Measurements from ENCODE around the gene C14orf93. TPM values are rescaled to one million over a fixed set of nuclear protein-coding genes. Genes with fewer than 3 reads are reported as not detected.

The C14orf93 gene
- total RNA-seq, 1 donor = 15.9 TPM

GRCh38 chr14:22980672-22981089 is 29.3 kb downstream of the C14orf93 start:
- Histone ChIP-seq H3K36me3 (ENCODE audit: insufficient read depth, low read length) (peaks cover 17% of the 10 kb centered on the region), H3K27me3 (ENCODE audit: insufficient read depth, low read length) (no peaks in the 10 kb centered on the region), H3K4me1 (ENCODE audit: insufficient read depth, low read length) (peaks cover 50% of the 10 kb centered on the region), H2AFZ (ENCODE audit: low read length) (peak overlapping the region; percentile 56), H3K27ac (ENCODE audit: low read depth, low read length) (peak overlapping the region; percentile 74), H4K20me1 (ENCODE audit: insufficient read depth, low read length) (peaks cover 6% of the 10 kb centered on the region), H3K4me2 (ENCODE audit: insufficient read depth, low read length) (peak overlapping the region; percentile 94), H3K4me3 (ENCODE audit: insufficient read depth, low read length) (peak overlapping the region; percentile 87), H3K9me3 (ENCODE audit: low read depth, low read length) (no peaks in the 10 kb centered on the region), H3K79me2 (ENCODE audit: insufficient read depth, low read length) (peaks cover 51% of the 10 kb centered on the region)
- DNase-seq (ENCODE audit: insufficient read length, low spot score, missing footprints) = peak; percentile 94
- TF ChIP-seq, protein P1, sequence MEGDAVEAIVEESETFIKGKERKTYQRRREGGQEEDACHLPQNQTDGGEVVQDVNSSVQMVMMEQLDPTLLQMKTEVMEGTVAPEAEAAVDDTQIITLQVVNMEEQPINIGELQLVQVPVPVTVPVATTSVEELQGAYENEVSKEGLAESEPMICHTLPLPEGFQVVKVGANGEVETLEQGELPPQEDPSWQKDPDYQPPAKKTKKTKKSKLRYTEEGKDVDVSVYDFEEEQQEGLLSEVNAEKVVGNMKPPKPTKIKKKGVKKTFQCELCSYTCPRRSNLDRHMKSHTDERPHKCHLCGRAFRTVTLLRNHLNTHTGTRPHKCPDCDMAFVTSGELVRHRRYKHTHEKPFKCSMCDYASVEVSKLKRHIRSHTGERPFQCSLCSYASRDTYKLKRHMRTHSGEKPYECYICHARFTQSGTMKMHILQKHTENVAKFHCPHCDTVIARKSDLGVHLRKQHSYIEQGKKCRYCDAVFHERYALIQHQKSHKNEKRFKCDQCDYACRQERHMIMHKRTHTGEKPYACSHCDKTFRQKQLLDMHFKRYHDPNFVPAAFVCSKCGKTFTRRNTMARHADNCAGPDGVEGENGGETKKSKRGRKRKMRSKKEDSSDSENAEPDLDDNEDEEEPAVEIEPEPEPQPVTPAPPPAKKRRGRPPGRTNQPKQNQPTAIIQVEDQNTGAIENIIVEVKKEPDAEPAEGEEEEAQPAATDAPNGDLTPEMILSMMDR (IDR thresholded peaks at IDR 0.05; ENCODE audit: extremely low read depth, low read depth, low read length) = no peak

DNA sequence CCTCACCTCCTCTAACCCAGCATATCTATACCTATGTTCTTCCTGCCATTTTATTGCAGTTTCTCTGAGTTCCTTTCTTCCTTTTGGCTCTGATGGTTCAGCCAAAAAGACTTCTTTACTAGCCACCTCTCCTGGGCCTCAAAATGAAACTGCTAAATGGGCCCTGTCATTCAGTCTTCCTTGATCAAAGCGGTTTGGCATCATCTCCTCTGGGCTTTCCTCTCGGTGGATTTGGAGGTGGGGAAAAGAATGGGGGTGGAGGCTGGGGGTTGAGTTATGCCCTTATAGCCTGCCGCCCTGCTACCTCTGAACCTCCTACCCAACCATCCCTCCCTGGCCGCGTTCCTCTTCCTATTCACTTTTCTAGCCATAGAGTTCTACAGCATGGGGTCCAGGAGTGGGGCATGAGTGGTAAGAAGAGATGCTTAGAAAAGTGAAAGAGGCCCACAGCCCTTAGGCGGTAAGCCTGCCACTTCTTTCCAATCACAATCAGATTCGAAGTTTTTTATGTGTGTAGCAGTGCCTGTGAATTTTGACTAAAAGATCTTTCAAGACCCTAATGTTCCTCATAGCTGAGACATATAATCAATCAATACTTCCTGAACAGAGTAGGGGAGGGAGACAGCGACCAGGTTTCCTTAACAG is 30.1 kb downstream of the C14orf93 start:
- Histone ChIP-seq H3K27me3 (ENCODE audit: insufficient read depth, low read length) (no peaks in the 10 kb centered on the region), H3K9me3 (ENCODE audit: low read depth, low read length) (no peaks in the 10 kb centered on the region), H3K4me3 (ENCODE audit: insufficient read depth, low read length) (peak overlapping the region; percentile 87), H3K4me1 (ENCODE audit: insufficient read depth, low read length) (peaks cover 54% of the 10 kb centered on the region), H3K27ac (ENCODE audit: low read depth, low read length) (peak overlapping the region; percentile 72), H3K79me2 (ENCODE audit: insufficient read depth, low read length) (peaks cover 55% of the 10 kb centered on the region), H2AFZ (ENCODE audit: low read length) (peak overlapping the region; percentile 4), H3K4me2 (ENCODE audit: insufficient read depth, low read length) (peak overlapping the region; percentile 79), H3K36me3 (ENCODE audit: insufficient read depth, low read length) (peaks cover 21% of the 10 kb centered on the region), H4K20me1 (ENCODE audit: insufficient read depth, low read length) (peaks cover 6% of the 10 kb centered on the region)
- no peak for DNase-seq (ENCODE audit: insufficient read length, low spot score, missing footprints)
- TF ChIP-seq, protein P1 (IDR thresholded peaks at IDR 0.05; ENCODE audit: extremely low read depth, low read depth, low read length) = no peak

GRCh38 chr14:22978981-22979671 is 30.8 kb downstream of the C14orf93 start:
- peak overlapping the region; percentile 79 for H3K4me2 ChIP-seq (ENCODE audit: insufficient read depth, low read length)
- TF ChIP-seq, protein P1 (IDR thresholded peaks at IDR 0.05; ENCODE audit: extremely low read depth, low read depth, low read length) = no peak
- no peaks in the 10 kb centered on the region for H3K9me3 ChIP-seq (ENCODE audit: low read depth, low read length)
- peaks cover 58% of the 10 kb centered on the region for H3K4me1 ChIP-seq (ENCODE audit: insufficient read depth, low read length)
- H3K27me3 ChIP-seq (ENCODE audit: insufficient read depth, low read length) = no peaks in the 10 kb centered on the region
- H3K79me2 ChIP-seq (ENCODE audit: insufficient read depth, low read length) = peaks cover 58% of the 10 kb centered on the region
- peak; percentile 72 for DNase-seq (ENCODE audit: insufficient read length, low spot score, missing footprints)
- peaks cover 28% of the 10 kb centered on the region for H3K36me3 ChIP-seq (ENCODE audit: insufficient read depth, low read length)
- H3K4me3 ChIP-seq (ENCODE audit: insufficient read depth, low read length) = peak overlapping the region; percentile 87
- H3K27ac ChIP-seq (ENCODE audit: low read depth, low read length) = peak overlapping the region; percentile 73
- peaks cover 8% of the 10 kb centered on the region for H4K20me1 ChIP-seq (ENCODE audit: insufficient read depth, low read length)
- no peak overlapping the region for H2AFZ ChIP-seq (ENCODE audit: low read length)

DNA sequence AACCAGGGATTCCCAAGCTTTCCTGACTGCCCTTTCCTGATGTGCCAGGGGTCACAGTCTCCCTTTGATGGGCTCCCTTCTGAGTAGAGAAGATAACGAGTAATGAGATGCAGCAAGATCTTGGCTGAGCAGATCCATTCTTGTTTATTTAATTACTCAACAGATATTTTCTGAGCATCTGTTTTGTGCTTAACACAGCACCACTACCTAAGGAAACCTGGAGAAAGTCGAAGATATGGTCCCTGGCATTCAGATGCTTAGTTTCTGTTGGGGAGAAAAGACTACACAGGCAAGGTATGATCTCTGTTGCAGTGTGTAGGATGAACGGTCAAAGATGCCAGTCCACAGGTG is 31.5 kb downstream of the C14orf93 start:
- peaks cover 35% of the 10 kb centered on the region for H3K36me3 ChIP-seq (ENCODE audit: insufficient read depth, low read length)
- peaks cover 58% of the 10 kb centered on the region for H3K79me2 ChIP-seq (ENCODE audit: insufficient read depth, low read length)

More for the DNA sequence above, 31.5 kb downstream of the C14orf93 start:
- TF ChIP-seq, protein P1 (IDR thresholded peaks at IDR 0.05; ENCODE audit: extremely low read depth, low read depth, low read length) = no peak
- Histone ChIP-seq H3K4me3 (ENCODE audit: insufficient read depth, low read length) (peak overlapping the region; percentile 87), H3K4me2 (ENCODE audit: insufficient read depth, low read length) (peak overlapping the region; percentile 79), H2AFZ (ENCODE audit: low read length) (no peak overlapping the region), H3K27me3 (ENCODE audit: insufficient read depth, low read length) (no peaks in the 10 kb centered on the region), H3K27ac (ENCODE audit: low read depth, low read length) (peak overlapping the region; percentile 73), H4K20me1 (ENCODE audit: insufficient read depth, low read length) (peaks cover 15% of the 10 kb centered on the region), H3K9me3 (ENCODE audit: low read depth, low read length) (no peaks in the 10 kb centered on the region), H3K4me1 (ENCODE audit: insufficient read depth, low read length) (peaks cover 58% of the 10 kb centered on the region)
- DNase-seq (ENCODE audit: insufficient read length, low spot score, missing footprints) = peak; percentile 84

Data from osteoblast (primary cell).